ENCODE results near the gene PHKG1.

Gene PHKG1

DNA sequence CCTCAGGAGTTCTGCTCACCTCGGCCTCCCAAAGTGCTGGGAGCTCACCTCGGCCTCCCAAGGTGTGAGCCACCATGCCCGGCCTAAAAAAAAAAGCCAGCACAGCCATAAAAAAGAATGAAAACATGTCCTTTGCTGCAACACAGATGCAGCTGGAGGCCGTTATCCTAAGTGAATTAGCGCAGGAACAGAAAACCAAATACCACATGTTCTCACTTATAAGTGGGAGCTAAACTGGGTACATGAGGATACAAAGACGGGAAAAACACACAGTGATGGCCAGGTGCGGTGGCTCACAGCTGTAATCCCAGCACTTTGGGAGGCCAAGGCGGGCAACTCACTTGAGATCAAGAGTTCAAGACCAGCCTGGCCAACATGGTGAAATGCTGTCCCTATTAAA, 62.4 kb downstream of the PHKG1 start:
- no peak for TF ChIP-seq EZH2 (IDR thresholded peaks at IDR 0.05; ENCODE audit: borderline replicate concordance, low read length)
- TF ChIP-seq, protein P1, sequence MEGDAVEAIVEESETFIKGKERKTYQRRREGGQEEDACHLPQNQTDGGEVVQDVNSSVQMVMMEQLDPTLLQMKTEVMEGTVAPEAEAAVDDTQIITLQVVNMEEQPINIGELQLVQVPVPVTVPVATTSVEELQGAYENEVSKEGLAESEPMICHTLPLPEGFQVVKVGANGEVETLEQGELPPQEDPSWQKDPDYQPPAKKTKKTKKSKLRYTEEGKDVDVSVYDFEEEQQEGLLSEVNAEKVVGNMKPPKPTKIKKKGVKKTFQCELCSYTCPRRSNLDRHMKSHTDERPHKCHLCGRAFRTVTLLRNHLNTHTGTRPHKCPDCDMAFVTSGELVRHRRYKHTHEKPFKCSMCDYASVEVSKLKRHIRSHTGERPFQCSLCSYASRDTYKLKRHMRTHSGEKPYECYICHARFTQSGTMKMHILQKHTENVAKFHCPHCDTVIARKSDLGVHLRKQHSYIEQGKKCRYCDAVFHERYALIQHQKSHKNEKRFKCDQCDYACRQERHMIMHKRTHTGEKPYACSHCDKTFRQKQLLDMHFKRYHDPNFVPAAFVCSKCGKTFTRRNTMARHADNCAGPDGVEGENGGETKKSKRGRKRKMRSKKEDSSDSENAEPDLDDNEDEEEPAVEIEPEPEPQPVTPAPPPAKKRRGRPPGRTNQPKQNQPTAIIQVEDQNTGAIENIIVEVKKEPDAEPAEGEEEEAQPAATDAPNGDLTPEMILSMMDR (IDR thresholded peaks at IDR 0.05; ENCODE audit: low read length) = no peak
- Histone ChIP-seq H2AFZ (ENCODE audit: low read length) (no peak overlapping the region), H3K27ac (ENCODE audit: low read depth, low read length, poor library complexity, severe bottlenecking) (no peak overlapping the region), H3K9me3 (ENCODE audit: low read length) (no peaks in the 10 kb centered on the region), H3K36me3 (ENCODE audit: insufficient read depth, low read length) (peaks cover 51% of the 10 kb centered on the region), H3K79me2 (ENCODE audit: insufficient read depth, low read length) (no peaks in the 10 kb centered on the region), H3K4me2 (ENCODE audit: low read length) (no peak overlapping the region), H3K9ac (ENCODE audit: low read length) (no peak overlapping the region), H4K20me1 (ENCODE audit: insufficient read depth, low read length) (no peaks in the 10 kb centered on the region), H3K4me3 (ENCODE audit: low read depth, low read length, poor library complexity, severe bottlenecking) (no peak overlapping the region), H3K4me1 (ENCODE audit: insufficient read depth, low read length, severe bottlenecking) (peaks cover 23% of the 10 kb centered on the region), H3K9me2 (ENCODE audit: low read depth, low read length) (no peaks in the 10 kb centered on the region), H3F3A (ENCODE audit: insufficient read depth, low read length) (no peaks in the 10 kb centered on the region), H3K27me3 (ENCODE audit: insufficient read depth, low read length) (no peaks in the 10 kb centered on the region)
